ENCODE data around the gene TSPAN11.
"Not testable (repeated sequence)": the region's sequence is repeated elsewhere in the genome, so short reads cannot be mapped to it uniquely, and the experiment has no call there.

Gene TSPAN11

DNA sequence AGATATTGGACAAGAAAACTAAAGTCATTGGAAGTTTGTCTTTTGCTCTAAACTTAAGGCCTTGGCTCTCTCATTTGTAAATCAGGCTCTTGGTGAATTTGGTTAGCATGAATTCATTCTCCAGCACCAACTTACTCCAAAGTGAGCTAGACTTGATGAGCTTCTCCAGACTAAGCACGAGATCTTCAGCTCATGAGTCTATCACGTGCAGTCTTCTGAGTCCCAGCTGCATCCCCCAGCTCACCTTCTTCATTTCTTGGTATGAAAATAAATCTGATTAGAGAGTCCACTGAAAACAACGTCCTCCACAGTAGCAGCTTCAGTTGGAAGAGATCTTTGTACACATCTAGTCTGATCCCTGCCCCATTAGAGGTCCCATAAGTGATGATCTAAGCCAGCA is 94.6 kb downstream of the TSPAN11 start:
- DNase-seq = no peak

DNA sequence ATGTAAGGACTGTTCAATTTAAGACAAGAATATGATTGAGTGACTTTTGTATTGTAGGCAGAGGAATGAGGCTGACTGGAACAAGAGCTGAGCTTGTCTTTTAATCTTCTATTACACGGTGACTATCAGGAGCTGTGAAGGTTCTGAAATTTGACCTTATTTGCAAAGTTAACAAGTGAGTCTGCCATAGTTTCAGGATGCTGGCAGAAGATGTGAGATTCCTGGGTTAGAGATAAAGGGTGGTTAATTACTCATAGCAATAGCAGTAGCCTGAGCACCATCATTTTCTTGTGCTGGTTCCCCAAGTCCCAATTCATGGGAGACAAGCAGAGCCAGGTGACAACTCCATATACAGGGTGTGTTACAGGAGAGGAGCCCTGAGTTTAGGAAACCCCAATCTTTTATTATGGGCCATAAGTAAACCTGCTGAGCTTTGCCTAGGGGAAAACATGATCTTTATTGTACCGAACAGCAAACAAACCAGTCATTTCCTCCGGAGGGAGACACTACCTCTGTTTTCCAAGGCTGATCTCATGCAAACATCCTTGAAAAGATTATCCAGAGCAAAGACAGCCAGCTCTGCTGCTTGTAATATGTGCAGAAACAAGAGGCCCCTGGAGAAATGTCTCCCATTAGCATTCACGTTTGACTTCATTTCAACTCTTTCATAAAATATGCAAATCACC is 95.4 kb downstream of the TSPAN11 start:
- DNase-seq = no peak

DNA sequence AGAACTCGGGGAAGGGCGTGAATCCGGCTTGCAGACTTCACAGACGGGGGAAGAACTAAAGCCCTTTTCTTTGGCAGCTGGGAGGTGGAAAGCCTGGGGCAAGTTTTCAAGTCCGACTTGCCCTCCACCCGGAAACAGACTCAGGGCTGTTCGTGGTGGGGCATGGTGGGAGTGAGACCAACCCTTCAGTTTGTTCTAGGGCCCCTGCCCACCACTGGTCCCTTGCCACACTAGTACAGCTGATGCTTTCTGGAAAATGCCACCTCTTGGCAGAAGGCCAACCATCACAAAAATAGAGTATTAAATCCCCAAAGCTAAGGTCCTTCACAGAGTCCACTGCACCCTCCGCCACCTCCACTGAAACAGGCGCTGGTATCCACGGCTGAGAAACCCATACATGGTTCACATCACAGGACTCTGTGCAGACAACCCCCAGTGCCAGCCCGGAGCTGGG is 96.8 kb downstream of the TSPAN11 start:
- no peak for DNase-seq

DNA sequence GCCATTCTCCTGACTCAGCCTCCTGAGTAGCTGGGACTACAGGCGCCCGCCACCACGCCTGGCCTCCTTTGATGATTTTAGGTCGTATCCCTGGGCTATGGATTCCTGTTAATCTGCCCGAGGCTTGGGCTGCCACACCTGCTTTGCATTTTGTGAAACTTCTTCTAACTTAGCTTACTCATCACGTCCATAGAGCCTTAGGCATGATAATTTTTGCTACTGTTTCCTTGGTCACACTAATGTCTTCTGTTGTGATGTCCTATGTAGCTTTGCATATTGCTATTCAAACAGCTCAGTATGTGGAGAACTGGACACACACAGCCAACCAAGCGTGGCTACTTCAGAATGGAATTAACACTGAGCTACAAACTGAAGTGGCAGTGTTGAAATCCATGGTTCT is 99.7 kb downstream of the TSPAN11 start:
- no peak for DNase-seq

DNA sequence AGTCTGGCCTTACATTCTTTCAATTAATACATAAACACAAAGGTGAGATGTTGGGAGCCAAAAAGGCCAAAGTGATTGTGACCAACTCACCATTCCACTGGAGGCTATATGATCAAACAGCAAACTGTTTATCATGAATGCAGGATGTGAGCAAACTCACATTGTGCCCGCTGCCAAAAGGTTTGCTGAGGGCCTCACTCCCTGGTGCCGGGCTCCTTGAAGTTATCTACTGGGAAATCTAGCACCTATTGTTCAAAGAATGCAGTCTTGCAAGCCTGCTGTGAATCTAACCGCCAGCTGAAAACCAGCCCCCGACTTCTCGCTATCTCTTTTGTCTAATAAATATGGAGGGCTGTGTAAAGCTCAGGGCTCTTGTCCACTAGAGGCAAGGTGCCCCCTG is 100.5 kb downstream of the TSPAN11 start:
- not testable (repeated sequence) for DNase-seq

DNA sequence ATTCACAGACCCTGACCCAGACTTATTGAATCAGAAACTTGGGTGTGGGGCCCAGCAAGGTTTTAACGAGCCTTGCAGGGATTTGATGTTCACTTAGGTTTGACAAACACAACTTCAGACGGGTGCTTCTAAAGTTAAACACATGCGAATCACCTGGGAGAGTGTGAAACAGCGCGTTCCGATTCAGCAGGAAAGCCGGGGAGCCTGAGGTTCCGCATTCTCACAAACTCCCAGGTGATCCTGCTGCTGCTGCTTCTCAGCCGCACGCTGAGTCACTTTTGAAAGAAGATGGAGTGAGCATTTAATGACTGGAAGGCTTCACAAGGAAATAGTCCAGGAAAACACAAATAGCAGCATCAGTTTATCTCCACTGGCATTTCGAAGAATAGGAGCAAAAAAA is 102.9 kb downstream of the TSPAN11 start:
- DNase-seq = no peak

DNA sequence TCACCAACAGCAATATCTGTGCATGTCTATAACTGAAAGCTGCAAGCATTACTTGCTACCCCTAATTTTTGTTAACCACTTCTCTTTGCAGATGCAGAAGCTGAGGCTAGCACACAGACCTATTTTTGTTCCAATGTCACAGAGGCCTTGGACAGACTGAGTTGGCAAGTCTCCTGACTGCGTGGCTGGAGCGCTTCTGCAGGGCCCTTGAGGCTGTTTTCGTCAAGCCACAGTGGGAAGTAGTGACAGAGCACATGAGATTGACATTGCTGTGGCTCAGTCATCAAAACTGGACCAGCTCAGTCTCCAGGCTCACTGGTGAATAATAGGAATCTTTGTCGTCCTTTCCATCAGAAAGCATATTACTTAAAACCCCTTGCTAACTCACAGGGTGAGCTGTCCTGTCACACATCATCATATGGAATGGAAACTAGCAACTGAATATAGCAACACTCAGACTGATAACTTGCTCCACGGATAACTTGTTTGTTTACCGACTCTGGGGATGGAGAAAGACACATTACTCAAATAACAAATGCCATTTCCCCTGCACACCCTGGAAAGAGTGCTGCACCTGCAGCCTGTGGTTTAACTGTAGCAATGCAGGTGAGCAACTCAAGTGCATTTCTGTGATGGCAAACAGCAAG is 103.5 kb downstream of the TSPAN11 start:
- no peak for DNase-seq

DNA sequence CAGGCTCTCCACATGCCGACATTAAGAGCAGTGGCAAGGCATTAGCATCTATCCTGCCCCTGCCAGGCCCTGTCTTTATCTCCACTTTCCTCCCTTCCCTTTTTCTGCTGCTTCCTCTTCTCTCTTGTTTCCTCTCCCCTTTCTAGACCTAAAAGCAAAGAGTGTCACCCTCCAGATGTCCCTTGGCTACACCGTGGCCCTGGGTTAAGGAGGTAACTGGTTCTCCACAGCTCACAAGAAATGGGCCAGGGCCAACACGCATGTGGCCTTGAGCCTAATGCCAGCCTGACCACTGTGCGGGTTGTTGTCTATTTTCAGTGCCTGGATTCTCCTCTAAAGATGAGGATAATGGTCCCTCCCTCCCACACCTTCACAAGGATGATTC is 105.4 kb downstream of the TSPAN11 start:
- no peak for DNase-seq

DNA sequence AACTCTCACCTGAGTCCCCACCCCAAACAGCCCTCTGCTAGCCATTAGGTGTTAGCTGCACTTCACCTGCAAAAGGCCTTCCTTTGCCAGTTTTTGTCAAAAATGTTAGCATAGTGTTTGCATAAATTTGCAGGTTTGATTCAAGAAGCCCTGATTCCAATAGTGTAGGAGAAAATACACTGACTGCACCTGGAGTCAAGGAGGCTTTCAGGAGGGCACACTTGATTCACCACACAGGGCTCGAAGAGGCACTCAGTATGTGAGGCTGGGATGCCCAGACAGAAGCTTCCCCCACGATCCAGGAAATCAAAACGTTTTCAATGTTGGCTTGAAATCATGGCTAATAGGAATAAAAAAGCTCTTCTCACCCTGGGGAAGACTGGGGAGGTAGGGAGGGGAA is 106.6 kb downstream of the TSPAN11 start:
- DNase-seq = no peak

DNA sequence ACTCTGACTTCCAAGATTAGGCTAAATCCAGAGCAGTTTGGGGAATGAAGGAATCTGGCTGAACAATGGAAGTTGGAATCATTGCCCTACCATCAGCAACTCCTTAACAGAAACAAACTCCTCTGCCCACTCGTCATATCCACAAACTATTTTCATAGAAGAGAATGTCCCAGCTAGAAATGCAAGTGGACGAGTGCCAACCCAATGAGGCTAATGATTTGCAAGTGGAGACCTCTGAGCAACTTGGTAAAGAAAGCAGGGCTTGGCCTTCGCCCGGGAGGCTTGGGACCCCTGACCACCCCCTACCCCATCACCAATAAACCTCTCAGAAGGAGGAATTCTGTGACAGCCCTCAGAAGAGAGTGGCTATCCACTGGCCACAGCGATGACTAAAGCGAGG is 107.1 kb downstream of the TSPAN11 start:
- DNase-seq = no peak

DNA sequence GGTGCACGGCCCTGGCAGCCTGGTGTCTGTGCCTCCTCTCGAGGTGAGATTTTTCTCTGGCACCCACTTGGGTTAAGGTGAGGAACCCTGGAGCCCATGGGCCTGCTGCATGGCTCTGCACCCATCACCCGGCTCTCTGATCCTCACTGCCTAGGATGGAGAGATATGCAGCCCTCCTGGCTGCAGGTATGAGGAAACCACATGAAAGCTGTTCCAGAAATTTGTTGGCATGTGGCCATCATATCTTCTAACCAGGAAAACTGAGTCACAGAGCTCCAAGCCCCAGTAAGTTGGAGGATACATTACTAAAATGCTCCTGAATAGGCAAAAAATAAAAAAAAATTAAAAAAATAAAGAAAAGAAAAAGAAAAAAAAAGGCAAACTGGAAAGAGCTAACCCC is 107.8 kb downstream of the TSPAN11 start:
- no peak for DNase-seq

DNA sequence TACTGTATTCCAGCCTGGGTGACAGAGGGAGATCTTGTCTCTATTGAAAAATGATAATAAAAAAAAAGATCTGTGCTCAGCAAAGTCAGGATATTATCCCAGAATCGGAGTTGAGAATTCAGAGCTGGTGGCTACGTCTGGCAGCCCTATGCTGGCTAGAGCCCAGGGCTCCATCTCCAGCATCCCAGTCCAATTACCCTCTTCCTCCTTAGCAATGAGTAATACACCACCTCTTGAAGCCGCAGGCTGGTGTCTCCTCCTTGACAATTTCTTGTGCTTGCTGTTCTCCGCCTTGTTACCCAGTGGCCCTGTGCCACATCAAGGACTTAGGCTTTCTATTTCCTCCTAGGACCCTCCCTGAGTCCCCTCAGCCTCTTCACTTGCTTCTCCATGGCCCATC is 108.7 kb downstream of the TSPAN11 start:
- no peak for DNase-seq

DNA sequence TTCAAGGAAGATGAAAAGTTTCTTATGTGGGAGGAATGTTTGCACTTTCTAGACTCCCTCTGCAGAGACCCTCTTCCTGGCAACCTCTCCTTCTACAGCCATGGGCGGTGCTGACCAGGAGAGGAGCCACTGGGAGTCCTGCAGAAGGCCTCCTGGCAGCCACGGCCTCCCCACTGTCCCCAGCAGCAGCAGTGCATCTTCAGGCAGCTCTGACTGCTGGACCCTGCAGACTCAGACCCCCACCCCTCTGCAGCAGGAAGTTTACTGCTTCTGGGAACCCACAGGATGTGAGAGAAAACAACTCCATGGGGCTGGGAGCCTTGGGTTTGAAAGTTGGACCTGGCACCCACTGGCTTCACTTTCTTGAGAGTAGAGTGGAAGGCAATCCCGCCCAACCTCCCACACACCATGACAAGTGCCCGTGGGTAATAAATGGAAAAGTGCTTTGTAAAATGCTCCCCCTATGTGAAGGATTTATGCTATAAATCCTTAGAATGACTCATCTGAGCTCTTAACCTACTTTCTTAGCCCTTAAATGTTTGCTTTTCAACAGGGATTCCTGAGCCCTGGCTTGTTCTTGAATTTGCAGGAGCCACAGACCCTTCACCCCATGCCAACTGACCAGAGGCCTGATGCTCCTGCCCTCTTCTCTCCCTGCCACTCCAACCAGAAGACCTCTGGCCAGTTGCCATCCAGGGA is 109.6 kb downstream of the TSPAN11 start:
- DNase-seq = no peak

DNA sequence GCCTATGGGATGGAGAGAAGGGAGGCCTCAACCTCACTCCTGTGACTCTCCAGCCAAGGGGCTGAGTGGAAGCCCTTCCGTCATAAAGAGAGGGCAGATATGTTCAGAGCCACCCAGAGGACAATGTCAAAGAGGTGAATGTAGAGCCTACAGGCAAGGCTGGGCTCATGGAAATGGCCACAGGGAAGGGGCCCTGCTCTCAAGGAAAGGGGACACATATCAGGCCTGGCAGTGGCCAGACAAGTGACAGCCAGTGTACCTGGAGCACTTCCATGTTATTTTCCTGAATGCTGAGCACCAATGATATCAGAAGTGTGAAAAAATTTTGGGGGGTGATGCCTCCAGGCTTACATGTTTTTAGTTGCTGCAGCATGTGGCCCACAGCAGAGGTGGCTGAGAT is 110.5 kb downstream of the TSPAN11 start:
- DNase-seq = no peak

DNA sequence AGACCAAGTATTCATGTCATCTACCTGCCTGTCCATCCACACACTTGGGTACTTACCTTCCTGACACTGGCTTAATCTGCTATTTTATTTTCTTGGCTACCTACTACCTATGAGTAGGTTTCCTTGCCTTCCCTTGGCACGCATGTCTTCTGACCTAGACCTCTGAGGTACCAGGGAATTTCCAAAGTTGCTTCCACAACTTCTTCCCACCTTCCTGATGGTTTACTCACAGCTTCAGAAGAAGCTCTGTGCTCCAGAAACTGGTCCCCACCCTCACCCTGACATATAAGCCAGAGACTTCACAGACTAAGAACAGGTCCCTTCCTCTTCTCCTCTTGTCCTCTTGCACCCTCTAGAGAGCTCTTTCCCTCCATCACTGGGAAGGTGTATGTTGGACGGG is 111.4 kb downstream of the TSPAN11 start:
- DNase-seq = no peak

DNA sequence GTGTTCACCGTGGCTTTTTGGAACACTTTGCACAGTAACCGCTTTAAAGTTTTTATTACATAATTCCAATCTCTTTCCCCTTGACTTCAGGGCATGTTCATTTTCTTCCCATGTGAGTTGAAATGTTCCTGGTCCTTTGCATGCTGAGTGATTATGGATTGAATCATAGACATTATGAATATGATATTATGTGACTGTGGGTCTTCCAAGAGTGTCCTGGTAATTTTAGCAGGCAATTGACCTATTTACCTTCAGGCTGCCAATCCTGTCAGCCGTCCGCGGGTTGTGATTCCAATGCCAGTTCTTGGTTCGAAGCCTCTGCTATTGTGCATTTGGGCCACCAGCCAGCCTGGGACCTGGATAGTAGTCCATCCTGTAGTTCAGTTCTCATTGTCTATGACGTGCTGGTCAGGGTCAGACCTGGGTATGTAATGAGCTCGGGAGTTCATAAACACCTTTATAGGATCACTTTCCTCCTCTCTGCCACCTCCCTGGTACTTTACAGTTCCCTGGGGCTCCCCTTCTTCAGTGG is 114.6 kb downstream of the TSPAN11 start:
- DNase-seq = no peak
